MM.1S (cell line): ENCODE measurements around the gene ETV6.

Experiments
- EZH2 ChIP-seq: fragments of 300-600 bp; sonication (generic); optimal IDR thresholded peaks from 2 replicates; pipeline ENCODE3; 2017; ENCODE audit warnings: low read depth, mild to moderate bottlenecking, antibody characterized with exemption, low read length, mixed read lengths
- EZH2phosphoT487 ChIP-seq: fragments of 300-600 bp; sonication (generic); IDR thresholded peaks from 2 replicates; pipeline ENCODE4 v1.6.1; 2018; ENCODE audit warnings: antibody characterized with exemption, low read length
- TF ChIP-seq, protein P1 (sequence below): fragments of 300-600 bp; sonication (generic); IDR thresholded peaks from 2 replicates; pipeline ENCODE4 v1.5.1; 2016; ENCODE audit warnings: antibody characterized with exemption, low read length, mixed read lengths

DNA sequence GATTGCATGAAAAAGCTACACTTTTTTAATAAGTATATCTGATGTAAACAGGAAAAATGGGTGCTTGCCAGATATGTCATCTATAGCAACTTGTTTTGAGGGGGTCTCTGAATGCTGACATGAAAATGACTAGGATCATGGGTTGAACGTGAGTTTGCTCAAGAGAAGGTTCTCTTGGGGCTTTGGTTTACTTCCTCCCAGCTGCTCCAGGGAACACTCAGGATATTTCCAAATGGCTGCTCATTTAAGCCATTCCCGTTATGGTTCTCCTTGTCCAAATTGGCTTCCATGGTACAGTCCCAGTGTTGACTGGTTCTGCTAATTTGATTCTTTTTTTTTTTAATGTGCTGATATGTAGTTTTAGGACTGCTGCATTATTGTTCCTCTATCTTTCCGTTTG lies 118.3 kb downstream of the ETV6 start:
- TF ChIP-seq, protein P1, sequence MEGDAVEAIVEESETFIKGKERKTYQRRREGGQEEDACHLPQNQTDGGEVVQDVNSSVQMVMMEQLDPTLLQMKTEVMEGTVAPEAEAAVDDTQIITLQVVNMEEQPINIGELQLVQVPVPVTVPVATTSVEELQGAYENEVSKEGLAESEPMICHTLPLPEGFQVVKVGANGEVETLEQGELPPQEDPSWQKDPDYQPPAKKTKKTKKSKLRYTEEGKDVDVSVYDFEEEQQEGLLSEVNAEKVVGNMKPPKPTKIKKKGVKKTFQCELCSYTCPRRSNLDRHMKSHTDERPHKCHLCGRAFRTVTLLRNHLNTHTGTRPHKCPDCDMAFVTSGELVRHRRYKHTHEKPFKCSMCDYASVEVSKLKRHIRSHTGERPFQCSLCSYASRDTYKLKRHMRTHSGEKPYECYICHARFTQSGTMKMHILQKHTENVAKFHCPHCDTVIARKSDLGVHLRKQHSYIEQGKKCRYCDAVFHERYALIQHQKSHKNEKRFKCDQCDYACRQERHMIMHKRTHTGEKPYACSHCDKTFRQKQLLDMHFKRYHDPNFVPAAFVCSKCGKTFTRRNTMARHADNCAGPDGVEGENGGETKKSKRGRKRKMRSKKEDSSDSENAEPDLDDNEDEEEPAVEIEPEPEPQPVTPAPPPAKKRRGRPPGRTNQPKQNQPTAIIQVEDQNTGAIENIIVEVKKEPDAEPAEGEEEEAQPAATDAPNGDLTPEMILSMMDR = no peak
- no peak for TF ChIP-seq EZH2
- TF ChIP-seq EZH2phosphoT487 = no peak
